Suprapubic skin (tissue), 4 donors: Measurements from ENCODE around the gene KHDC4.

Source experiments
- CTCF ChIP-seq, 2 donors: fragments of 200-600 bp in 1 of 2; fragments of 450-650 bp in 1 of 2; sonication (generic) in 1 of 2; IDR thresholded peaks; one replicate each; pipeline ENCODE4 v1.5.1; 2016 to 2019; ENCODE audit warnings: antibody characterized with exemption in 2 of 2, mild to moderate bottlenecking in 1 of 2, moderate library complexity in 1 of 2
- EP300 ChIP-seq: sonication (generic); formaldehyde crosslinking; IDR thresholded peaks from one replicate; pipeline ENCODE4 v1.6.1; 2017; ENCODE audit warnings: antibody characterized with exemption
- POLR2A ChIP-seq, 2 donors: fragments of 450-650 bp; IDR thresholded peaks; one replicate each; pipeline ENCODE4 v1.6.1; 2017; ENCODE audit warnings: antibody characterized with exemption in 2 of 2, mild to moderate bottlenecking in 2 of 2, moderate library complexity in 2 of 2
- POLR2AphosphoS5 ChIP-seq, 3 donors: sonication (generic); formaldehyde crosslinking; IDR thresholded peaks; one replicate each; pipeline ENCODE4 v1.6.1; 2017; ENCODE audit warnings: antibody characterized with exemption in 3 of 3

- TF ChIP-seq CTCF (IDR thresholded peaks at IDR 0.05) = no peak
- TF ChIP-seq POLR2AphosphoS5 (IDR thresholded peaks at IDR 0.05) = no peak
- no peak for TF ChIP-seq POLR2A (IDR thresholded peaks at IDR 0.05)
- TF ChIP-seq EP300 = no peak
These were observed 6.3 kb upstream of the KHDC4 start for GRCh38 chr1:155940482-155940992.
